Loucy (cell line): ENCODE data around the gene CCDC91.

ENCODE experiments used
- EZH2phosphoT487 ChIP-seq: fragments of 200-600 bp; IDR thresholded peaks from 2 replicates; pipeline ENCODE4 v1.6.1; 2018; ENCODE audit warnings: antibody characterized with exemption, mild to moderate bottlenecking, moderate library complexity, borderline replicate concordance
- TF ChIP-seq, protein P1 (sequence below): fragments of 200-600 bp; sonication (generic); conservative IDR thresholded peaks from 2 replicates; pipeline ENCODE4 v1.5.1; 2014; ENCODE audit warnings: mild to moderate bottlenecking, antibody characterized with exemption, low read length

DNA sequence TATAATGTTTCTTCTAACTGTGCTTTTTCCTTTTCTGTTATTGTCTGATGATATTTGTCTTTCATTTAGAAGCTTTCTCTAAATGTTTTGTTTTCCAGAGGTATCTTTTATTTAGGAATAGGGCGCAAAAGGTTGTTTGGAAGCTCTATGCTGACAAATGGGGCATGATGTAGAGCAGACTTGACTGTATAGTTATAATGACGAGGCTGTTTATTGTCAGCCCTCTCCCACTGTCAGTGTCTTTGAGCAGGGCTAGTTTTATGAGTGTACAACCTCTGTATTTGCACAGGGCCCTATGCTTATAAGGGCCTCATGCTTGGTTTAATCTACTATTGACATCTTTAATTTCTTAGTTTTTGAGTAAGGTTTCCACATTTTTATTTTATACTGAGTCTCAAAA, 158.9 kb downstream of the CCDC91 start:
- TF ChIP-seq, protein P1, sequence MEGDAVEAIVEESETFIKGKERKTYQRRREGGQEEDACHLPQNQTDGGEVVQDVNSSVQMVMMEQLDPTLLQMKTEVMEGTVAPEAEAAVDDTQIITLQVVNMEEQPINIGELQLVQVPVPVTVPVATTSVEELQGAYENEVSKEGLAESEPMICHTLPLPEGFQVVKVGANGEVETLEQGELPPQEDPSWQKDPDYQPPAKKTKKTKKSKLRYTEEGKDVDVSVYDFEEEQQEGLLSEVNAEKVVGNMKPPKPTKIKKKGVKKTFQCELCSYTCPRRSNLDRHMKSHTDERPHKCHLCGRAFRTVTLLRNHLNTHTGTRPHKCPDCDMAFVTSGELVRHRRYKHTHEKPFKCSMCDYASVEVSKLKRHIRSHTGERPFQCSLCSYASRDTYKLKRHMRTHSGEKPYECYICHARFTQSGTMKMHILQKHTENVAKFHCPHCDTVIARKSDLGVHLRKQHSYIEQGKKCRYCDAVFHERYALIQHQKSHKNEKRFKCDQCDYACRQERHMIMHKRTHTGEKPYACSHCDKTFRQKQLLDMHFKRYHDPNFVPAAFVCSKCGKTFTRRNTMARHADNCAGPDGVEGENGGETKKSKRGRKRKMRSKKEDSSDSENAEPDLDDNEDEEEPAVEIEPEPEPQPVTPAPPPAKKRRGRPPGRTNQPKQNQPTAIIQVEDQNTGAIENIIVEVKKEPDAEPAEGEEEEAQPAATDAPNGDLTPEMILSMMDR, result no peak
- no peak for TF ChIP-seq EZH2phosphoT487
